Ecto neural progenitor cell (in vitro differentiated cells): Measurements from ENCODE around the gene SSR2.

Source experiments
- DNase-seq: peaks from one replicate; pipeline ENCODE4 v3.0.0-alpha.2; 2018; ENCODE audit warnings: low spot score

SSR2 gene

DNA sequence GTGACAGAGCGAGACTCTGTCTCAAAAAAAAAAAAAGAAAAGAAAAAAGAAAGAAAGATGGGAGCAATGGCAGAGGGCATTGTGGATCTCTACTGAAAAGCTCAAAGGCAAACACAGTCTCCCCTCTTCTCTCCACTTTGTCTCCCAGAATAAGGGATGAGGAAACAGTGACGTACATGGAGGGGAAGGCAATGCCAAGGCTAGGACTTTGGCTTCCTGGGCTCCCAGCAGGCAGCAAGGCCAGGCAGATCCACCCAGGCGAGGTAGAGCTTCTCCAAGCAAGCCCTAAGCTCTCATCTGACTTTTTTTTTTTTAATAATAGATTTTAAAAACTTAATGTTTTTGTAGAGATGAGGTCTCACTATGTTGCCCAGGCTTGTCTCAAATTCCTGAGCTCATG lies 47.0 kb downstream of the SSR2 start:
- DNase-seq = no peak

GRCh38 chr1:155971910-155972809 lies 48.6 kb downstream of the SSR2 start:
- no peak for DNase-seq

GRCh38 chr1:155970531-155971167 lies 50.1 kb downstream of the SSR2 start:
- DNase-seq = no peak

DNA sequence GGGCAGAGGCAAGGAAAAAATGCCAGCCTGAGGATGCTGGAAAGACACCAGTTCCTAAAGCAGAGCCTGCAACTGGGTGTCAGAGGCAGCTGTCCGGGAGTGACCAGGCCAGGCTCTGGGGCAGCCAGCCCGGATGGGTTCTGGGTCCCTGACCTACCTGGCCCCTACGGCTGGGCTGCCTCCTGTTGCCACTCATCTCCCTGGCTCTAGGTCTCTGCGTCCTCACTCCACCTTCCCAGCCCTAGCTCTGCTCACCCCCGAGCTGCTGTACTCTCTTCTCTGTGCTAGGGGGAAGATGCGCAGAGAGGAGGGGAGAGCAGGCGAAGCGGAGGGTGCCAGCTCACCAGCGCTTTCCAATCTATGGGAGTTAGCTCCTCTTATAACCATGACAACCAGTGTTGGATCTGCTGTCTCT lies 51.4 kb downstream of the SSR2 start:
- no peak for DNase-seq

- DNase-seq = no peak
These were observed 52.1 kb downstream of the SSR2 start for GRCh38 chr1:155968670-155969069.

GRCh38 chr1:155968051-155968400 lies 52.7 kb downstream of the SSR2 start:
- no peak for DNase-seq

DNA sequence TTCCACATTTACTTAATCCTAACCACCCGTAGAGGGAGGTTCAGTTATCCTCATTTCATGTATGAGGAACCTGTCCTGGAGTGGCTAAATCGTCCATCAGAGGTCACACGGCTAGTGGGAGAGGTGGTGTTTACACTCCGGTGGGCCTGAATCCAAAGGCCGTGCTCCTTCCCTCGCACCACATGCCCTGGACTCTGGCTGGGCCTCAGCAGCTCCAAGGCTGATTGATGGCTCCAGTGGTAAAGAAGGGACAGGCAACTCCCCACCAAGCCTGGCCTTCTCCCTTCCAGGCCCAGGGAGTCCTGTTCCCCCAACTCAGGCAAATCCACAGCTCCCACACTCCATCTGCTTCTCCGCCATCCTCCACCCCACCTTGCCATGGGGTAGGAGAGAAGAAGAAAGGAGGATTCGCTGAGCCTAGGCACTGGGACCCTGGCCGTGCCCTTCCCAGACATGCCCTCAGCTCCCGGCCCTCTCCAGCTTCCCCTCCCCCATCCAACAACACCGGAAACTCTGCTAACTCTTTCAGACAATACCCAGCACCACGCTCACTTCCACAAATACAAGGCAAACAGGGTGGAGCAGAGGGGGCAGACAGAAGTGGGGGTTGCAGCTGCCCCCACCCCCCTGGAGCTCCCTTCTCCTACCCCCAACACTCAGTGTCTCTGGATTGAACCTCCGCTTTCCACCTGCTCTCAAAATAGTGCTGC lies 53.3 kb downstream of the SSR2 start:
- no peak for DNase-seq

GRCh38 chr1:155966750-155967149 lies 54.0 kb downstream of the SSR2 start:
- no peak for DNase-seq

DNA sequence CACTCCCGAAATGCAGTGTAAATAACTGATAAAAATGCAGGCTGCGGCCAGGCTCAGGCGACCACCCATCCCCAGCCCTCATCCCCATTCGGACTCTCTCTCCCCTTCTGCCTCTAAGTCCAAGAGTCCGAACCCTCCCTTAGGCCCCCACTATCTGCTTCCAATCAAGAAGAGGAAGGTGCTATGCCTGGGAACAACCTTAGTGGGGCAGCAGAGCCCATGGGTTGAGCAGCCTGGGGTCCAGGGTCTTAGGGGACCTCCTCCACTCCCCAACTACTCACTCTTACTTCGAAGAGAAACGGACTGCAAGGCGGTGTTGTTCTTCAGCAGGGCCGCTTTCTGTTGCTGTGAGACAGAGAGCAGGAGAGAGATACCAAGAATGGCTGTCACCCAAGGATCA lies 54.6 kb downstream of the SSR2 start:
- no peak for DNase-seq

DNA sequence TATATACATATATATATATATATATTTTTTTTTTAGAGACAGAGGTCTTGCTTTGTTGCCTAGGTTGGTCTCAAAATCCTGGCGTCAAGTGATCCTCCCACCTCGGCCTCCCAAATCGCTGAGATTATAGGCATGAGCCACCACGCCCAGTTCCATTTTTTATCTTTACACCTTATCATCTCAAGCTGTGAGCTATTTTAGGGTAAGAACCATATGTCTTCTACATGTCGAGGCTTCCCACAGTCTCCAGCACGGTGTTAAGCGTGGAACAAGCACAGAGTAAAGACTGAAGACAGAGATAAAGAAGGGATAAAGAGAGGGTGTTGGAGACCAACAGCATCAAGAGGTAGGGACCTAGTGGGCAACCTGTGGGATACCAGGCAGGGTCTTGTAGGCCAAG lies 56.6 kb downstream of the SSR2 start:
- DNase-seq = no peak

DNA sequence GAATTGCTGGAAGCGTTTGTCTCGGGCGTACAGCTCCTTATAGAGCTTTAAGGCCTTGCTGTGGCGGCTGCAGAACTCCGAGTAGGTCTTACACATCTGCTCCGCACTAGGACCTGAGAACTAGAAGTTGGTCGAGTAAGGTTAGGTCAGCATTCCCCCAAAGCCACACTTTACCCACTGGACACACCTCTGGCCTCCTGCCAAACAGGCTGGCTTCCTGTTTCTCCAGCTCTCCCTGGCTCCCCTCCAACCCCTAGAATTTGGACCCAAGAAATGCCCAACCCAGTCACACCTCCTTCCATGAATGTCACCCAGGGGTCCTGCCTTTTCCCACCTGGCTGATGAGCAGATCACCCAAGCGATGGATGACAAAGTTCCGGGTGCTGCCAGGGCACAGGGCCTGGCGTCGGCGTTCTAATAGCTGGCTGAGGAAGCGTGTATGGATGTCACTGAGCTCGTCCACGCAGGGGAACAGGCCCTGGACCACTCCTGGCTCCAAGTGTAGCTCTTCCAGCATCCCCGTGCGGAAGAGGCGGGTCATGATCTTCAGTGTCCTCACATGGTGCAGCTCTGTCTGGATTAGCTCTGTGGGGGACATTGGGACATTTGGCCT lies 58.0 kb downstream of the SSR2 start:
- DNase-seq = no peak

DNA sequence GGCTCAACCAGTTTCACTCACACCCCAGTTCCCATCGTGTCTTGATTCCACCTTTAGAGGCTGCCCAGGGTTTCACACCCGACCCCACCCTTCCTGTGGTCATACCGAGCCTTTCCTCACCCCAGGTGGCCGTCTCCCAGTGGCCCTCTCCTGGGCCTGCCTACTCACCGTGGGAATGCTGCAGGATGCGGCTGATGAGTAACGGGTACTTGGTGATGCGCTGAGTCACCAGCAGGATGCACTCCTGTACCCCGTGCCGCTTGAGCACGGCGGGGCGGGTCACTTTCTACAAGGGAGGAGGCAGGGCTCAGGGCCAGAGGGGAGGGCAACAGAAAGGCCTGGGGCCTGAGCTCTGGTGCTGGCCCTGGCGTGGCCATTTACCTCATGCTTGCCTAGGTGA lies 58.8 kb downstream of the SSR2 start:
- no peak for DNase-seq

DNA sequence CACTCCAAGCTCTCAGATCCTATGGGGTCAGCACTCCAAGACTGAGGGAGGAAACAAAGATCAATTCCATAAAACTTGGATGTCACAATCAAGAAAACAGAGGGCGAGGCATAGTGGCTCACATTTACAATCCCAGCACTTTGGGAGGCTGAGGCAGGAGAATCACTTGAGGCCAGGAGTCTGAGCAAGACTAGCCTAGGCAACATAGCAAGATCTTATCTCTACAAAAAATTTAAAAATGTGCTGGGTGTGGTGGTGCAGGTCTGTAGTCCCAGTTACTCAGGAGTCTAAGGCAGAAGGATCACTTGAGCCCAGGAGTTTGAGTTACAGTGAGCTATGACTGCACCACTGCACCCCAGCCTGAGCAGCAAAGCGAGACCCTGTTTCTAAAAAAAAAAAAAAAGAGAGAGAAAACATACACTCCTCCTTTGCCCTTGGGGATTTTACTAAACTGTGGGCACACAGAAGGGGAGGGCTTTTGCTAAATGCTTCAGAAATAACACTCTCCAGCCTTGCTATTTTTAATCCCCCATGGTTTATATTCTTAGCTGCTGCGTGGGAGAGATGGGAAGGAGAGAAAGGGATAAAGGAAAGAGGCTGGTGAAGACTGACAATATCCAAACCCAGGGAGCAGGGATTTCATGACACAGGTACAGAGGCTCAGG lies 60.5 kb downstream of the SSR2 start:
- DNase-seq = no peak
